Astrocyte of the cerebellum (primary cell): Measurements from ENCODE around the gene DNAJC11.
"Not testable (repeated sequence)": the region's sequence is repeated elsewhere in the genome, so short reads cannot be mapped to it uniquely, and the experiment has no call there.

Experiments used
- DNase-seq: peaks from one replicate; pipeline ENCODE4 v3.0.0-alpha.2; 2011; ENCODE audit warnings: low read depth
- H3K4me3 ChIP-seq: 2 replicates; pipeline ENCODE4 v1.5.1; 2011; ENCODE audit warnings: mild to moderate bottlenecking, low read depth, low read length, moderate library complexity
- CTCF ChIP-seq: IDR thresholded peaks from 2 replicates; pipeline ENCODE4 v1.5.1; 2012; ENCODE audit warnings: low read length, low read depth, moderate library complexity, mild to moderate bottlenecking; ENCODE audit errors: missing control alignments
- in situ Hi-C: cut with HindIII; loops from 2 replicates; pipeline ENCODE4 v1.10.0; 2017; ENCODE audit warnings: low sequenced_read_pairs

Gene DNAJC11

GRCh38 chr1:6673816-6674398 is 27.7 kb downstream of the DNAJC11 start:
- H3K4me3 ChIP-seq = no peak overlapping the region
- no peak for DNase-seq
- in situ Hi-C loops = no loop called here
- TF ChIP-seq CTCF = no peak

GRCh38 chr1:6672558-6672957 is 29.1 kb downstream of the DNAJC11 start:
- no peak for TF ChIP-seq CTCF
- in situ Hi-C loops = no loop called here
- no peak overlapping the region for H3K4me3 ChIP-seq
- DNase-seq = no peak

- DNase-seq = no peak
- in situ Hi-C loops = no loop called here
- TF ChIP-seq CTCF = no peak
- H3K4me3 ChIP-seq = no peak overlapping the region
Observed at GRCh38 chr1:6668503-6668902, 33.1 kb downstream of the DNAJC11 start.

GRCh38 chr1:6667139-6667538 is 34.5 kb downstream of the DNAJC11 start:
- DNase-seq = no peak
- in situ Hi-C loops = no loop called here
- H3K4me3 ChIP-seq = no peak overlapping the region
- no peak for TF ChIP-seq CTCF

- no peak for DNase-seq
- in situ Hi-C loops = no loop called here
- H3K4me3 ChIP-seq = no peak overlapping the region
- TF ChIP-seq CTCF = no peak
Observed at GRCh38 chr1:6666696-6667095, 34.9 kb downstream of the DNAJC11 start.

GRCh38 chr1:6662468-6662867 is 39.1 kb downstream of the DNAJC11 start:
- H3K4me3 ChIP-seq, DNase-seq, in situ Hi-C loops: not testable (repeated sequence)

GRCh38 chr1:6660415-6661049 is 41.1 kb downstream of the DNAJC11 start:
- in situ Hi-C loops = no loop called here
- DNase-seq = no peak
- TF ChIP-seq CTCF = no peak

More at GRCh38 chr1:6660415-6661049, 41.1 kb downstream of the DNAJC11 start:
- no peak overlapping the region for H3K4me3 ChIP-seq
